ENCODE measurements around the gene MED9.

DNA sequence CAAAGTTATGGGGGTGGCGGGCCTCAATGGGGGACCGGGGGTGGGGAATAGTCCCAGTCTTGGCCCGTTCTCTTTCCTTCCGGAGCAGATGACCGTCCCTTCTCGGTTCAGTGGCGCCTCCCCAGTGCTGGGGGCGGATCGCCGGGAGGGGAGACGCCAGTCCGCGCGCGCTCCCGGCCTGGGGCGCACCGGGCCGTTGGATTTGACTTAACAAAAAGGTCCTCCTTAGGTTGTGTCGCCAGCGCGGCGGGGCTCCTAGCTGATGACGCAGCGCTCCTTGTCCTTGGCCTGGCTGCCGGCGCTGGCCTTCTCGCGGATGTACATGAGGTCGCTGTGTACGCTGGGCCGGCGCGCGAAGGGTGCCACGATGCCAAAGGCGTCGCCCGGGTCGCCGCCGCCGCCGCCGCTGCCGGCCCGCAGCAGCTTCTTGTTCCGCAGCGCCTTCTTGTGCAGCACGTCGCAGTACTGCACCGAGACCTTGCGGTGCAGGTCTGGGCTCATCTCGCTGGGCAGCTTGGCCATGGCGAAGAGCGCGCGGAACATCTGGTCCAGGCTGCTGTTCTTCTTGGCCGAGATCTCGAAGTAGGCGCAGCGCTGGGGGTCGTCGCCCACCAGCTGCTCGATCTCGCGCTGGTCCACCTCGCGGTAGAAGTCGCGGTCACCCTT lies 18.2 kb downstream of the MED9 start:
- no peak for TF ChIP-seq POLR2A (IDR thresholded peaks at IDR 0.05)
- TF ChIP-seq, protein P1, sequence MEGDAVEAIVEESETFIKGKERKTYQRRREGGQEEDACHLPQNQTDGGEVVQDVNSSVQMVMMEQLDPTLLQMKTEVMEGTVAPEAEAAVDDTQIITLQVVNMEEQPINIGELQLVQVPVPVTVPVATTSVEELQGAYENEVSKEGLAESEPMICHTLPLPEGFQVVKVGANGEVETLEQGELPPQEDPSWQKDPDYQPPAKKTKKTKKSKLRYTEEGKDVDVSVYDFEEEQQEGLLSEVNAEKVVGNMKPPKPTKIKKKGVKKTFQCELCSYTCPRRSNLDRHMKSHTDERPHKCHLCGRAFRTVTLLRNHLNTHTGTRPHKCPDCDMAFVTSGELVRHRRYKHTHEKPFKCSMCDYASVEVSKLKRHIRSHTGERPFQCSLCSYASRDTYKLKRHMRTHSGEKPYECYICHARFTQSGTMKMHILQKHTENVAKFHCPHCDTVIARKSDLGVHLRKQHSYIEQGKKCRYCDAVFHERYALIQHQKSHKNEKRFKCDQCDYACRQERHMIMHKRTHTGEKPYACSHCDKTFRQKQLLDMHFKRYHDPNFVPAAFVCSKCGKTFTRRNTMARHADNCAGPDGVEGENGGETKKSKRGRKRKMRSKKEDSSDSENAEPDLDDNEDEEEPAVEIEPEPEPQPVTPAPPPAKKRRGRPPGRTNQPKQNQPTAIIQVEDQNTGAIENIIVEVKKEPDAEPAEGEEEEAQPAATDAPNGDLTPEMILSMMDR (IDR thresholded peaks at IDR 0.05): no peak

Data from body of pancreas (tissue), 4 donors.